HG03460 (cell line): ENCODE data around the gene AGFG2.

Experiments used
- ATAC-seq: cut with Tn5 transposase; IDR thresholded peaks from one replicate; pipeline ENCODE4 v1.9.1; 2021; ENCODE audit not compliant: unreplicated experiment

Gene AGFG2

DNA sequence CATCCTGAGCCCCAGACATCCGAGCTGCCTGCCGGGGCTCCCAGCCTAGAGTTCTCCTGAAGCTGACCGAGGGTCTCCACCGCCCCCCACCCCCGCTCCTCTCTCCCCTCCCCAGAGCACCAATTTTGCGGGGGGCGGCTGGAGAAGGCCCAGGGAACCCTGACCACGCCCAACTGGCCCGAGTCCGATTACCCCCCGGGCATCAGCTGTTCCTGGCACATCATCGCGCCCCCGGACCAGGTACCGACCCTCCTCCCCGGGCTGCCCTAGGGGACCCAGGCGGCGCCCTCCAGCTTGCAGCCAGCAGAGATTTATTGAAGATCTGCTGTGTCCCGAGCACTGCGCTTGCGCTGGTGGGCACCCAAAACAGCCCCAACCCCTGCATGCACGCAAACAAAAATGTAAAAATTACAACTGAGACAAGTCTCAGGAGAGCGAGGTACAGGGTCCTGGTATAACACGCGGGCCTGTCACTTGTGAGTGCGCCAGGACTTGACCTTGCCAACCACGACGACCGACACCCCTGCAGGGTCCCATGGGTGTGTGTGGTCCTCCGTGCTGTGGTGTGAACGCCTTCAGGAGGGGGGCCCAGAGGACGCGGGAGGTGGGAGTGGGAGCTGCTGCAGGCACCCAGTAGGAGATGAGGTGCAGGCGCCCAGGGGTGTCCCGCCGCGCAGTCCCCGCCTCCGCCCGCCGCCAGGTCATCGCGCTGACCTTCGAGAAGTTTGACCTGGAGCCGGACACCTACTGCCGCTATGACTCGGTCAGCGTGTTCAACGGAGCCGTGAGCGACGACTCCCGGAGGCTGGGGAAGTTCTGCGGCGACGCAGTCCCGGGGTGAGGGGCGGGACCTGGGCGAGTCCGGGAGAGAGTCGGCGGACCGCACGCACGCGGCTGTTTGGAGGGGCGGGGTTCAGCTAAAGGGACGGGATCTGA lies 66.2 kb downstream of the AGFG2 start:
- no peak for ATAC-seq

- ATAC-seq: no peak
Measured at GRCh38 chr7:100606313-100606712, 67.3 kb downstream of the AGFG2 start.

- ATAC-seq: no peak
Measured at GRCh38 chr7:100607111-100607510, 68.1 kb downstream of the AGFG2 start.

- no peak for ATAC-seq
Measured at GRCh38 chr7:100609958-100610357, 71.0 kb downstream of the AGFG2 start.

DNA sequence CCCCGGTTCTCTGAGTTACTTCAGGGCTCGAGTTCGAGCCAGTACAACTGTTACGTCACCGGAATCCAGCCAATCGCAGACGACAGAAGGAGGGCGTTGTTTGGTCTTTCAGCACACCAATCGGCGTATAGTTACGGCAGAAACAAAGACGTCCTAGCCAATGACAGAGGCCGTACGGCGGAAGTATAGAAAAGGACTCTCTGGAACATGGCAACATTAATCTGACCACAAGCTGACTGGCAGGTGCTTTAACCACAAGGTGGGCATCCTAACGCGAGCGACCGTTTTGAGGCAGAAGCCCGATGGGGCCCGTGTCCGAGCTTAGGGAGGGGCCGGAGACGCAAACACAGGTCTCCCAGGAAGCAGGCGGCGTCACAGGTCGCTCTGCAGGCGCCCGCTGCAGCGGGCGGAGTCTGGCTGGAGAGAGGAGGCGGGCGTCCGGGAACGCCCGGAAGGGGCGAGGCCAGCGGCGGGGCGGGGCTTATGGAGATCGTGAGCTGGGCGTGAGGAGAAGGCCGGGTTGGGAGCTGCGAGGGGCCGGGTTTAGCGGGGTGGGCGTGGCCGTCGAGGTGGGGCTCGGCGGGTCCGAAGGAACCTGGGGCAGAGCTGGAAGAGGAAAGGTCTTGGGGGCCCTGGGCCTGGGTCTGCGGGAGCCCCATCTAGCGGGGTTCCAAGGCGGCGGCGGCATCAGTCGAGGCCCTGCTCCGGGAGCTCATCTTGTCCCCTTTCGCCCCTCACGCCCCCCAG lies 73.2 kb downstream of the AGFG2 start, which contains the start of gene MOSPD3:
Gene MOSPD3, plus strand, starts transcription at position 558 of the 747 bp plus-strand sequence. CDS start 252 bp downstream, outside the sequence.
- ATAC-seq: peak; percentile 91

- ATAC-seq: no peak
Measured at GRCh38 chr7:100612730-100613390, 73.9 kb downstream of the AGFG2 start.

GRCh38 chr7:100613412-100614175 lies 74.6 kb downstream of the AGFG2 start:
- ATAC-seq: no peak

GRCh38 chr7:100614308-100614861 lies 75.4 kb downstream of the AGFG2 start:
- no peak for ATAC-seq
